Ishikawa (cell line): ENCODE results near the gene ZNF860.

Experiments
- CEBPB ChIP-seq: IDR thresholded peaks from 2 replicates; pipeline ENCODE4 v1.6.1; 2012
- CREB1 ChIP-seq: IDR thresholded peaks from 2 replicates; pipeline ENCODE4 v1.6.1; 2012; ENCODE audit warnings: low read depth
- EGR1 ChIP-seq: IDR thresholded peaks from 2 replicates; pipeline ENCODE4 v1.6.1; 2012
- EP300 ChIP-seq: IDR thresholded peaks from 2 replicates; pipeline ENCODE4 v1.6.1; 2012; ENCODE audit warnings: borderline replicate concordance
- FOXM1 ChIP-seq: IDR thresholded peaks from 2 replicates; pipeline ENCODE4 v1.6.1; 2012; ENCODE audit warnings: low read depth, borderline replicate concordance
- MAX ChIP-seq: IDR thresholded peaks from 2 replicates; pipeline ENCODE4 v1.6.1; 2012
- NFIC ChIP-seq: IDR thresholded peaks from 2 replicates; pipeline ENCODE4 v1.6.1; 2012
- RAD21 ChIP-seq: IDR thresholded peaks from 2 replicates; pipeline ENCODE4 v1.6.1; 2012; ENCODE audit warnings: low read depth
- REST ChIP-seq: IDR thresholded peaks from 2 replicates; pipeline ENCODE4 v1.6.1; 2012; ENCODE audit warnings: low read depth, mild to moderate bottlenecking
- TAF1 ChIP-seq: IDR thresholded peaks from 2 replicates; pipeline ENCODE4 v1.6.1; 2012; ENCODE audit warnings: low read depth, mild to moderate bottlenecking
- TCF12 ChIP-seq: IDR thresholded peaks from 2 replicates; pipeline ENCODE4 v1.6.1; 2012; ENCODE audit warnings: low read depth
- TEAD4 ChIP-seq: IDR thresholded peaks from 2 replicates; pipeline ENCODE4 v1.6.1; 2012
- USF1 ChIP-seq: IDR thresholded peaks from 2 replicates; pipeline ENCODE4 v1.6.1; 2012
- YY1 ChIP-seq: IDR thresholded peaks from 2 replicates; pipeline ENCODE4 v1.6.1; 2012; ENCODE audit warnings: low read depth
- ZBTB7A ChIP-seq: IDR thresholded peaks from 2 replicates; pipeline ENCODE4 v1.6.1; 2012; ENCODE audit warnings: low read depth

ZNF860 gene

GRCh38 chr3:31981206-31982181 is at the start of gene ZNF860, which contains the start of gene OSBPL10:
ZNF860 (plus strand) TSS chr3:31981750; CDS start chr3:31989080, 7,330 bp downstream.
OSBPL10 (minus strand) TSS chr3:31981262; CDS start chr3:31981179, 83 bp downstream.
- 0 out of 2 replicates have a peak, but pooled peaks have one; percentile 8 for TF ChIP-seq RAD21
- TF ChIP-seq YY1: no peak
- TF ChIP-seq TEAD4: peak; percentile 4
- TF ChIP-seq USF1: no peak; the same call in 1 of the 2 replicates
- peak; percentile 57; the same call in 1 of the 2 replicates for TF ChIP-seq EP300
- no peak for TF ChIP-seq CREB1
- TF ChIP-seq TCF12: peak; percentile 77
- TF ChIP-seq ZBTB7A: peak; percentile 42; the same call in 1 of the 2 replicates
- peak; percentile 71; the same call in 1 of the 2 replicates for TF ChIP-seq EGR1
- TF ChIP-seq REST: no peak
- no peak; the same call in 1 of the 2 replicates for TF ChIP-seq TAF1
- peak; percentile 83 for TF ChIP-seq NFIC
- peak; percentile 78 for TF ChIP-seq MAX
- 0 out of 2 replicates have a peak, but pooled peaks have one; percentile 19 for TF ChIP-seq FOXM1

GRCh38 chr3:31932990-31933389 is 48.6 kb upstream of the ZNF860 start:
- TF ChIP-seq TCF12: no peak
- no peak for TF ChIP-seq REST
- no peak for TF ChIP-seq CEBPB
- TF ChIP-seq EP300: no peak
- no peak for TF ChIP-seq ZBTB7A
- no peak for TF ChIP-seq YY1
- TF ChIP-seq MAX: no peak
- TF ChIP-seq FOXM1: no peak
- TF ChIP-seq RAD21: no peak
- no peak for TF ChIP-seq TEAD4
- no peak for TF ChIP-seq EGR1

GRCh38 chr3:31934018-31934417 is 47.5 kb upstream of the ZNF860 start:
- TF ChIP-seq ZBTB7A: no peak
- no peak for TF ChIP-seq EGR1
- no peak for TF ChIP-seq CEBPB

GRCh38 chr3:31934866-31935265 is 46.7 kb upstream of the ZNF860 start:
- no peak for TF ChIP-seq ZBTB7A
- no peak for TF ChIP-seq YY1
- peak; percentile 50 for TF ChIP-seq CEBPB
- 0 out of 2 replicates have a peak, but pooled peaks have one; percentile 11 for TF ChIP-seq NFIC
- TF ChIP-seq TEAD4: no peak
- no peak for TF ChIP-seq REST
- no peak for TF ChIP-seq TCF12
- TF ChIP-seq RAD21: no peak
- no peak for TF ChIP-seq EP300
- TF ChIP-seq TAF1: no peak
- no peak for TF ChIP-seq EGR1
